Transverse colon (tissue), 4 donors: ENCODE results near the gene ABCA10. TPM values are rescaled to one million over a fixed set of nuclear protein-coding genes. Genes with fewer than 3 reads are reported as not detected.

Experiments
- DNase-seq: peaks from one replicate; pipeline ENCODE4 v3.0.0-alpha.2; 2019
- H3K27ac ChIP-seq, 4 donors: fragments of 200-600 bp; sonication (generic); 2 replicates each; pipeline ENCODE4 v1.5.1; 2016 to 2018; ENCODE audit warnings: inconsistent platforms in 4 of 4
- H3K27me3 ChIP-seq: fragments of 200-600 bp; sonication (generic); 2 replicates; pipeline ENCODE4 v1.5.1; 2017; ENCODE audit warnings: inconsistent platforms
- H3K36me3 ChIP-seq, 4 donors: fragments of 200-600 bp; sonication (generic); 2 replicates each; pipeline ENCODE4 v1.5.1; 2017 to 2019; ENCODE audit warnings: inconsistent platforms in 4 of 4
- H3K4me1 ChIP-seq, 4 donors: fragments of 200-600 bp; sonication (generic); 2 replicates each; pipeline ENCODE4 v1.5.1; 2017 to 2020; ENCODE audit warnings: inconsistent platforms in 4 of 4
- H3K4me3 ChIP-seq, 4 donors: fragments of 200-600 bp; sonication (generic); 1 replicate in 1 of 4; 2 replicates in 3 of 4; pipeline versions ENCODE4 v1.5.1 to v1.6.1; 2017 to 2019; ENCODE audit warnings: inconsistent platforms in 4 of 4
- H3K9me3 ChIP-seq, 2 donors: fragments of 200-600 bp; sonication (generic); 2 replicates each; pipeline ENCODE4 v1.5.1; 2017 to 2019; ENCODE audit warnings: inconsistent platforms in 2 of 2
- CTCF ChIP-seq, 5 experiments: fragments of 200-600 bp in 3 of 5; fragments of 450-650 bp in 2 of 5; sonication (generic) in 3 of 5; IDR thresholded peaks; 1 replicate in 2 of 5; 2 replicates in 3 of 5; pipeline ENCODE4 v1.5.1; 2016 to 2017; ENCODE audit warnings: antibody characterized with exemption in 5 of 5, inconsistent platforms in 3 of 5, mild to moderate bottlenecking in 2 of 5, moderate library complexity in 1 of 5
- EP300 ChIP-seq: sonication (generic); formaldehyde crosslinking; IDR thresholded peaks from one replicate; pipeline ENCODE4 v1.6.1; 2017; ENCODE audit warnings: antibody characterized with exemption, low read depth
- POLR2A ChIP-seq: fragments of 450-650 bp; IDR thresholded peaks from one replicate; pipeline ENCODE4 v1.6.1; 2016; ENCODE audit warnings: antibody characterized with exemption, mild to moderate bottlenecking, moderate library complexity
- POLR2AphosphoS5 ChIP-seq, 3 donors: sonication (generic); formaldehyde crosslinking; IDR thresholded peaks; one replicate each; pipeline ENCODE4 v1.6.1; 2016; ENCODE audit warnings: antibody characterized with exemption in 3 of 3
- WGBS, 2 donors: methylation state at CpG; one replicate each; pipeline ENCODE4 v1.1.5; 2018; ENCODE audit warnings: low coverage in 1 of 2; 5-methylcytosine and 5-hydroxymethylcytosine counted together
- in situ Hi-C, 4 donors: fragments of 200-750 bp; cut with MboI; loops; one replicate each; pipeline versions ENCODE4 v1.15.0 to v1.15.1; 2017; ENCODE audit warnings: low sequenced_read_pairs in 3 of 4, low pct_ligation_motif_present in 1 of 4, low pct_unique_long_range_greater_than_20kb in 1 of 4
- intact Hi-C: fragments of 100-400 bp; cut with DNase I; formaldehyde crosslinking; loops from one replicate; pipeline ENCODE4 v1.15.1; 2023; ENCODE audit warnings: low total_unique reads
- total RNA-seq, 4 donors: library from RNA; depleted of rRNA; stranded (reverse); fragments of >200 nt; gene quantifications; one replicate each; pipeline ENCODE4 v1.1.0, GENCODE V29; 2016

The ABCA10 gene
- total RNA-seq, 4 donors from 2014 or later, result 4.6 to 22.1 (median 13.0) TPM

- TF ChIP-seq POLR2A (no peak), EP300 (no peak), CTCF (IDR thresholded peaks at IDR 0.05) (no peak), POLR2AphosphoS5 (IDR thresholded peaks at IDR 0.05) (no peak)
- in situ Hi-C loops (no loop called here), intact Hi-C loops (no loop called here)
- Histone ChIP-seq H3K27me3 (no peaks in the 10 kb centered on the region), H3K36me3 (no peaks in the 10 kb centered on the region), H3K27ac (no peak overlapping the region), H3K9me3 (no peaks in the 10 kb centered on the region), H3K4me1 (no peaks in the 10 kb centered on the region), H3K4me3 (no peak overlapping the region)
- 92% methylated on average over 2 of the region's 2 CpGs; no CpG with 5 or more reads in 1 of the 2 donors for WGBS, 2 donors
- DNase-seq, result no peak
Observed at GRCh38 chr17:69166957-69167356, 61.7 kb downstream of the ABCA10 start.

- no peak for TF ChIP-seq POLR2AphosphoS5 (IDR thresholded peaks at IDR 0.05)
- no peak for TF ChIP-seq EP300
- no peak for TF ChIP-seq POLR2A
- TF ChIP-seq CTCF (IDR thresholded peaks at IDR 0.05), result no peak
- H3K9me3 ChIP-seq, result no peaks in the 10 kb centered on the region
- no peaks in the 10 kb centered on the region for H3K27me3 ChIP-seq
- H3K36me3 ChIP-seq, result no peaks in the 10 kb centered on the region
- no peak for DNase-seq
- intact Hi-C loops, result no loop called here
- H3K4me1 ChIP-seq, result no peaks in the 10 kb centered on the region
- no peak overlapping the region for H3K4me3 ChIP-seq
- in situ Hi-C loops, result no loop called here
- H3K27ac ChIP-seq, result no peak overlapping the region
Observed at GRCh38 chr17:69164206-69164605, 64.4 kb downstream of the ABCA10 start.

- Histone ChIP-seq H3K9me3 (no peaks in the 10 kb centered on the region), H3K27ac (no peak overlapping the region), H3K4me3 (no peak overlapping the region), H3K36me3 (no peaks in the 10 kb centered on the region), H3K4me1 (no peaks in the 10 kb centered on the region), H3K27me3 (no peaks in the 10 kb centered on the region)
- no peak for TF ChIP-seq EP300
- no peak for TF ChIP-seq POLR2AphosphoS5 (IDR thresholded peaks at IDR 0.05)
- TF ChIP-seq CTCF (IDR thresholded peaks at IDR 0.05), result no peak
- no peak for TF ChIP-seq POLR2A
- no peak for DNase-seq
- in situ Hi-C loops (no loop called here), intact Hi-C loops (no loop called here)
Observed at GRCh38 chr17:69159418-69159817, 69.2 kb downstream of the ABCA10 start.

- no peak overlapping the region for H3K4me3 ChIP-seq
- H3K36me3 ChIP-seq, result no peaks in the 10 kb centered on the region
- DNase-seq, result no peak
- H3K4me1 ChIP-seq, result no peaks in the 10 kb centered on the region
- TF ChIP-seq EP300 (no peak), POLR2AphosphoS5 (IDR thresholded peaks at IDR 0.05) (no peak), POLR2A (no peak), CTCF (IDR thresholded peaks at IDR 0.05) (no peak)
- no peaks in the 10 kb centered on the region for H3K9me3 ChIP-seq
- no peaks in the 10 kb centered on the region for H3K27me3 ChIP-seq
- in situ Hi-C loops, result no loop called here
- 94 to 100% methylated on average over 1 to 2 of the region's 2 CpGs for WGBS, 2 donors
- intact Hi-C loops, result no loop called here
- no peak overlapping the region for H3K27ac ChIP-seq
Observed at GRCh38 chr17:69154267-69154666, 74.4 kb downstream of the ABCA10 start.
